ENCODE results near the gene STX5.
"Not testable (repeated sequence)": the region's sequence is repeated elsewhere in the genome, so short reads cannot be mapped to it uniquely, and the experiment has no call there.

Gene STX5

DNA sequence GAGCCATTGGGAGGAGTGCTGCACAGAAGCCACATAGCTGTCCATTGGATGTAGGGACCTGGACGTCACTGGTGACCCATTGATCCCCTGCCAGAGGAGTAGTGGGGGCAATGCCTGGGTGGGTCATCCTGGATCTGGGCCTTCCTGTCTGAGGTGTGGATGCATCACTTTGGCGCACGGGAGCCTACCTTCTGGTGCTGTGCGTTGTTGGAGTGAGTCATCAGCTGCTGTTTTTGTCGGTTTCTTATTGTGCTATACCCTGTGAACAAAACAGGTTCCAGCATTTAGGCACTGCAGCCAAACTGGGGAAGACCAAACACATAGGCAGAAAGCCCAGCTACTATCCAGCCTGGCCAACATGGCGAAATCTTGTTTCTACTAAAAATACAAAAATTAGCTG lies 57.4 kb downstream of the STX5 start:
- Histone ChIP-seq H3K9ac (no peak overlapping the region), H3K4me3 (ENCODE audit: low read depth, low read length) (no peak overlapping the region), H3K27ac (no peak overlapping the region), H3K4me2 (ENCODE audit: low read length) (no peak overlapping the region), H3K36me3 (ENCODE audit: control insufficient read depth, insufficient read depth, low read length) (no peaks in the 10 kb centered on the region), H2AFZ (no peak overlapping the region), H3K27me3 (ENCODE audit: control insufficient read depth, insufficient read depth, low read length) (no peaks in the 10 kb centered on the region), H3K79me2 (no peaks in the 10 kb centered on the region), H3K4me1 (peaks cover 4% of the 10 kb centered on the region), H3K9me3 (ENCODE audit: control insufficient read depth, low read length) (no peaks in the 10 kb centered on the region)
- TF ChIP-seq, protein P1, sequence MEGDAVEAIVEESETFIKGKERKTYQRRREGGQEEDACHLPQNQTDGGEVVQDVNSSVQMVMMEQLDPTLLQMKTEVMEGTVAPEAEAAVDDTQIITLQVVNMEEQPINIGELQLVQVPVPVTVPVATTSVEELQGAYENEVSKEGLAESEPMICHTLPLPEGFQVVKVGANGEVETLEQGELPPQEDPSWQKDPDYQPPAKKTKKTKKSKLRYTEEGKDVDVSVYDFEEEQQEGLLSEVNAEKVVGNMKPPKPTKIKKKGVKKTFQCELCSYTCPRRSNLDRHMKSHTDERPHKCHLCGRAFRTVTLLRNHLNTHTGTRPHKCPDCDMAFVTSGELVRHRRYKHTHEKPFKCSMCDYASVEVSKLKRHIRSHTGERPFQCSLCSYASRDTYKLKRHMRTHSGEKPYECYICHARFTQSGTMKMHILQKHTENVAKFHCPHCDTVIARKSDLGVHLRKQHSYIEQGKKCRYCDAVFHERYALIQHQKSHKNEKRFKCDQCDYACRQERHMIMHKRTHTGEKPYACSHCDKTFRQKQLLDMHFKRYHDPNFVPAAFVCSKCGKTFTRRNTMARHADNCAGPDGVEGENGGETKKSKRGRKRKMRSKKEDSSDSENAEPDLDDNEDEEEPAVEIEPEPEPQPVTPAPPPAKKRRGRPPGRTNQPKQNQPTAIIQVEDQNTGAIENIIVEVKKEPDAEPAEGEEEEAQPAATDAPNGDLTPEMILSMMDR (IDR thresholded peaks at IDR 0.05): no peak

DNA sequence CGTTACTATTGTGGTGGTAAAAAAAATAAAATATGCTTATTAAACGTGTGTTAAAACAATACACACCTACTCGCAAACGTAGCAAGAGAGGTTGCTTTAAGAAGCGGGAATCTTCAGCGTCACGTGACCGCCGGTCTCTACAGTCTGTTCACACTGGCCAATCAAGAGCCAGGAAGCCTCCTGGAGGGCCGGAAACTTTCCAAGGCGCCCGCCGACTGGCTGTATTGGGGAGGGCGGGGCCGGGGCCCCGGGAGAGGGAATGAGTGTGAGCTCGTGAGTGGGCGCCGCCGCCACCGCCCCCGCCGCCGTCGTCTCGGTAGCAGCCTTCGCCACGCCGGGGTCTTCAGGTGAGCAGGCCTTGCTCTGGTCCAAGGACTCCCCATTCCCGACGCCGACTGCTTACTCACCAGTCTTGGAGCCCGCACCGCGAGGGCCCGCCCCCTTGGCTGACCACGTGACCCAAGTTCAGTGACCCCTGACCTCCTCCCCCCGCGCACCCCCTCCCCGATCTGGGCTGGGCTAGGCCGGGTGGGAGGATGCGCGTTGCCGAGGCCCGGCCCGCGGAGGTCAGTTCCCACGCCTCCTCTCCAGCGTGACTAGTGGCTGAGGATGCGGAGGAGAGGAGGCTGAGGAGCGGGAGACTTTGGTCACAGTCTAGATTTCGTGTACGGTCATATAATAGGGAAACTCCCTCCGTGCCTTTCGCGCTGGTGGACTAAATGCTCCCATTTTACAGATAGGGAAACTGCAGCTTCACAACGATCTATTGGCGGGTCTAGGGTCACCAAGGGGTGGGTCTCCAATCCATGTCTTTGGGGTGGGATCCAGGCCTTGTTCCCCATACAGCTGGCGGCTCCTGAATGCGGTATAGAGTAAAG lies 60.5 kb downstream of the STX5 start, which contains the start of gene TAF6L:
TSS of gene TAF6L (plus strand) at position 253 of the 878 bp plus-strand sequence. CDS start 4,388 bp downstream, outside the sequence.
- H3K79me2 ChIP-seq: no peaks in the 10 kb centered on the region
- peak within 1 kb of the TSS; percentile 78 for H3K27ac ChIP-seq

GRCh38 chr11:62770778-62771143 lies 61.1 kb downstream of the STX5 start:
- H2AFZ ChIP-seq: peak overlapping the region; percentile 88
- H3K27ac ChIP-seq: peak overlapping the region; percentile 78
- no peaks in the 10 kb centered on the region for H3K9me3 ChIP-seq (ENCODE audit: control insufficient read depth, low read length)
- H3K27me3 ChIP-seq (ENCODE audit: control insufficient read depth, insufficient read depth, low read length): no peaks in the 10 kb centered on the region
- peaks cover 4% of the 10 kb centered on the region for H3K4me1 ChIP-seq
- peak overlapping the region; percentile 61 for H3K4me2 ChIP-seq (ENCODE audit: low read length)
- peak overlapping the region; percentile 68 for H3K4me3 ChIP-seq (ENCODE audit: low read depth, low read length)
- H3K79me2 ChIP-seq: no peaks in the 10 kb centered on the region
- H3K9ac ChIP-seq: no peak overlapping the region
- H3K36me3 ChIP-seq (ENCODE audit: control insufficient read depth, insufficient read depth, low read length): no peaks in the 10 kb centered on the region
- TF ChIP-seq, protein P1 (IDR thresholded peaks at IDR 0.05): no peak

More for the DNA sequence above, 60.5 kb downstream of the STX5 start, which contains the start of gene TAF6L:
- Histone ChIP-seq H3K9ac (no peak within 1 kb of the TSS), H2AFZ (peak within 1 kb of the TSS; percentile 88), H3K4me2 (ENCODE audit: low read length) (peak within 1 kb of the TSS; percentile 61), H3K36me3 (ENCODE audit: control insufficient read depth, insufficient read depth, low read length) (no peaks in the 10 kb centered on the region), H3K27me3 (ENCODE audit: control insufficient read depth, insufficient read depth, low read length) (no peaks in the 10 kb centered on the region), H3K4me3 (ENCODE audit: low read depth, low read length) (peak within 1 kb of the TSS; percentile 68), H3K9me3 (ENCODE audit: control insufficient read depth, low read length) (no peaks in the 10 kb centered on the region), H3K4me1 (peaks cover 4% of the 10 kb centered on the region)
- TF ChIP-seq, protein P1 (IDR thresholded peaks at IDR 0.05): no peak

GRCh38 chr11:62760867-62761227 lies 71.0 kb downstream of the STX5 start:
- not testable (repeated sequence) for H3K79me2 ChIP-seq; H3K27me3 ChIP-seq (ENCODE audit: control insufficient read depth, insufficient read depth, low read length); H3K4me3 ChIP-seq (ENCODE audit: low read depth, low read length); H3K9ac ChIP-seq; H3K9me3 ChIP-seq (ENCODE audit: control insufficient read depth, low read length); H3K4me2 ChIP-seq (ENCODE audit: low read length); H3K4me1 ChIP-seq; H3K36me3 ChIP-seq (ENCODE audit: control insufficient read depth, insufficient read depth, low read length)
- peak overlapping the region; percentile 61 for H3K27ac ChIP-seq
- peak overlapping the region; percentile 83 for H2AFZ ChIP-seq

DNA sequence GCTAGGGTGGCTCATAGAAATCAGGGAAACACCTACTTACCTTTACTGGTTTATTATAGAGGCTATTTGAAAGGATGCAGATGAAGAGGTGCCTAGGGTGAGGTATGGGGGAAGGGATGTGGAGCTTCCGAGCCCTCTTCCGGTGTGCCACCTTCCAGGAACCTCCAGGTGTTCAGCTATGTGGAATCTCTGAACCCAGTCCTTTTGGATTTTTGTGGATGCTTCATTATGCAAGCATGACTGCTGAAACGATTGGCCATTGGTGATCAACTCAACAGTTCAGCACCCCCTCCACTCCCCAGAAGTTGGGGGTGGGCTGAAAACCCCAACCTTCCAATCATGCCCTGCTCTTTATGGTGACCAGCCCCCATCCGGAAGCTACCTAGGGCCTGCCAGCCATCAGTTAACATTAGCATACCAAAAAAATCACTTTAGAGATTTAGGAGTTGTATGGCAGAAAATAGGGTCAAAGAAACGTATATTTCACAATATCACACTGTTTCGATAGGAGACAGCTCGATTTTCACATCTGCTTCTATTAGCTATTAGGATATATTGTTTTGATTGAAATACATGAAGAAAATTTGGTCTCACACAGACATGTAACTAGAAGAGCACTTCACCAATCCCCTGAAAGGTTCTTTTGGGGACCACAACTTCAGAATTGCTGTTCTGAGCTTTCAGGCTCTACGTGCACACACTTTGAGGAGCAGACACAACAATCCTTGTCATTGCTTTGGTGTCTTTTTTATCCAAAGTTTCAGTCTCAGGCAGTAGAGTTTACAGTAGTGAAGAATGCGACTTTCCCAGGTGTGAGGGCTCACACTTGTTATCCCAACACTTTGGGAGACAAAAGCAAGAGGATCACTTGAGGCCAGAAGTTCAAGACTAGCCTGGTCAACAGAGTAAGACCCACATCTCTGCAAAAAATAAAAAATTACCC lies 73.7 kb downstream of the STX5 start:
- Histone ChIP-seq H3K79me2 (peaks cover 2% of the 10 kb centered on the region), H3K9me3 (ENCODE audit: control insufficient read depth, low read length) (no peaks in the 10 kb centered on the region), H3K36me3 (ENCODE audit: control insufficient read depth, insufficient read depth, low read length) (no peaks in the 10 kb centered on the region), H3K4me3 (ENCODE audit: low read depth, low read length) (no peak overlapping the region), H2AFZ (no peak overlapping the region), H3K9ac (no peak overlapping the region), H3K27me3 (ENCODE audit: control insufficient read depth, insufficient read depth, low read length) (no peaks in the 10 kb centered on the region), H3K4me2 (ENCODE audit: low read length) (no peak overlapping the region), H3K4me1 (peaks cover 2% of the 10 kb centered on the region), H3K27ac (no peak overlapping the region)
- TF ChIP-seq, protein P1 (IDR thresholded peaks at IDR 0.05): no peak
